GM12878 (cell line): ENCODE measurements around the gene ZNF710. TPM values are rescaled to one million over a fixed set of nuclear protein-coding genes. Genes with fewer than 3 reads are reported as not detected.

Source experiments
- ATAC-seq: fragments of 200-7000 bp; cut with Tn5 transposase; 3 replicates; pipeline ENCODE4 v1.9.1; 2020; ENCODE audit warnings: mild to moderate bottlenecking, moderate library complexity
- BruUV-seq: library from RNA; stranded (reverse); fragments of 400-500 nt; replicated peaks from 2 replicates; lab custom pipeline; 2021; lab: Mats Ljungman, UMichigan
- CTCF ChIA-PET: fragments of 300-600 bp; sonication (Branson Sonifier 250); formaldehyde crosslinking; extraction: SDS; loops from one replicate; lab custom pipeline; 2021; ENCODE audit warnings: inconsistent platforms; lab: Yijun Ruan, JAX
- POLR2A ChIA-PET: fragments of 350-600 bp; formaldehyde crosslinking; extraction: SDS; loops from one replicate; lab custom pipeline; 2021; ENCODE audit warnings: inconsistent platforms; lab: Charles Lee
- RAD21 ChIA-PET: fragments of 300-600 bp; sonication (Branson Sonifier 250); formaldehyde crosslinking; loops from one replicate; lab custom pipeline; 2023; ENCODE audit warnings: antibody characterized with exemption; ENCODE audit not compliant: unreplicated experiment; lab: Charles Lee
- SMC1A ChIA-PET: fragments of 300-600 bp; sonication (Branson Sonifier 250); formaldehyde crosslinking; loops from one replicate; lab custom pipeline; 2023; ENCODE audit not compliant: unreplicated experiment, uncharacterized antibody; lab: Charles Lee
- DNase-seq: peaks from one replicate; pipeline ENCODE4 v3.0.0-alpha.2; 2011; ENCODE audit warnings: low read depth, low spot score
- FAIRE-seq: peaks from 3 replicates; lab custom pipeline; 2011; peaks lifted over from hg19 to GRCh38; lab: Jason Lieb, UNC
- H2AFZ ChIP-seq: 2 replicates; pipeline ENCODE4 v1.6.0; 2011; ENCODE audit warnings: low read depth, low read length, control low read depth; ENCODE audit not compliant: control insufficient read depth
- H3K27ac ChIP-seq: 2 replicates; pipeline ENCODE4 v1.5.1; 2011; ENCODE audit warnings: control low read depth; ENCODE audit not compliant: control insufficient read depth, insufficient read depth
- H3K27me3 ChIP-seq, 2 experiments: replicated peaks in 1 of 2; 2 replicates each; pipeline versions ENCODE4 v1.6.0 to v1.6.1; 2011; ENCODE audit warnings: low read length in 1 of 2; ENCODE audit not compliant: control insufficient read depth in 2 of 2, insufficient read depth in 2 of 2
- H3K36me3 ChIP-seq, 2 experiments: 2 replicates each; pipeline ENCODE4 v1.5.1; 2011; ENCODE audit warnings: low read length in 1 of 2; ENCODE audit not compliant: control insufficient read depth in 2 of 2, insufficient read depth in 2 of 2
- H3K4me1 ChIP-seq: 2 replicates; pipeline ENCODE4 v1.6.1; 2011; ENCODE audit warnings: mild to moderate bottlenecking, low read length, moderate library complexity, mixed read lengths; ENCODE audit not compliant: control insufficient read depth, insufficient read depth
- H3K4me2 ChIP-seq: 2 replicates; pipeline ENCODE4 v1.6.0; 2011; ENCODE audit warnings: control low read depth; ENCODE audit not compliant: control insufficient read depth, insufficient read depth
- H3K4me3 ChIP-seq: fragments of 200-600 bp; sonication (generic); 2 replicates; pipeline ENCODE4 v1.5.1; 2016
- H3K79me2 ChIP-seq: 2 replicates; pipeline ENCODE4 v1.6.0; 2011; ENCODE audit warnings: low read length; ENCODE audit not compliant: control insufficient read depth, insufficient read depth
- H3K9ac ChIP-seq: 2 replicates; pipeline ENCODE4 v1.8.0; 2011; ENCODE audit warnings: low read length, control low read depth, mixed read lengths; ENCODE audit not compliant: control insufficient read depth, insufficient read depth
- H3K9me3 ChIP-seq: replicated peaks from 3 replicates; pipeline ENCODE4 v1.5.1; 2011; ENCODE audit warnings: mild to moderate bottlenecking, low read length; ENCODE audit not compliant: control insufficient read depth, insufficient read depth
- H4K20me1 ChIP-seq: 2 replicates; pipeline ENCODE4 v1.6.0; 2011; ENCODE audit not compliant: control insufficient read depth, insufficient read depth
- BACH1 ChIP-seq: fragments of 450-650 bp; IDR thresholded peaks from 2 replicates; pipeline ENCODE4 v1.6.1; 2017; ENCODE audit warnings: mild to moderate bottlenecking, borderline replicate concordance
- CREB1 ChIP-seq: IDR thresholded peaks from 2 replicates; pipeline ENCODE4 v1.6.1; 2012; ENCODE audit warnings: low read depth, mild to moderate bottlenecking, inconsistent platforms
- JUND ChIP-seq: IDR thresholded peaks from 2 replicates; pipeline ENCODE4 v1.6.1; 2012; ENCODE audit warnings: low read depth, mild to moderate bottlenecking, low read length, improper control_type of control experiment, moderate library complexity
- MTA3 ChIP-seq: IDR thresholded peaks from 2 replicates; pipeline ENCODE4 v1.6.1; 2012; ENCODE audit warnings: low read length, inconsistent platforms, borderline replicate concordance
- WGBS: methylation state at CpG from one replicate; pipeline ENCODE4 v1.1.6; 2016; ENCODE audit warnings: low lambda C conversion rate; ENCODE audit not compliant: insufficient replicate concordance, insufficient coverage; ENCODE audit errors: missing lambda C conversion rate; 5-methylcytosine and 5-hydroxymethylcytosine counted together
- in situ Hi-C: fragments of 300-500 bp; cut with MboI; formaldehyde crosslinking; loops from 9 replicates; pipeline ENCODE4 v1.14.3; 2018; ENCODE audit warnings: mixed read lengths
- intact Hi-C: fragments of 100-400 bp; cut with micrococcal nuclease; formaldehyde crosslinking; loops from one replicate; pipeline ENCODE4 v1.14.2; 2022; ENCODE audit not compliant: unreplicated experiment
- polyA plus RNA-seq, 11 experiments: library from polyadenylated mRNA; depleted of rRNA in 4 of 11; unstranded in 6 of 11; stranded (reverse) in 5 of 11; fragments of >200 nt; fragmentation: Nextera tagmentation in 4 of 11; fragmentation: Illumina TruSeq in 1 of 11; extraction: Ambion mirVana in 4 of 11; extraction: Trizol in 1 of 11; gene quantifications; 1 replicate in 1 of 11; 2 replicates in 10 of 11; pipeline versions ENCODE4 v1.2.1 to v1.2.3, GENCODE V29; 2011 to 2016; ENCODE audit warnings: inconsistent platforms in 2 of 11, missing spikeins in 2 of 11, low read depth in 1 of 11
- total RNA-seq, 4 experiments: library from RNA; depleted of rRNA in 3 of 4; stranded (reverse); fragments of >200 nt in 3 of 4; fragmentation: Illumina TruSeq in 1 of 4; extraction: Trizol in 1 of 4; gene quantifications; 2 replicates each; pipeline versions ENCODE4 v1.2.1 to v1.2.3, GENCODE V29; 2013 to 2021

The ZNF710 gene
- total and polyA plus RNA-seq, 10 of the 15 experiments (the other 5 are each of a cell fraction or from before 2014, with no cell fraction given): 1.4 to 43.5 (median 9.8) TPM

GRCh38 chr15:90000186-90001001 is 730 bp upstream of the ZNF710 start:
- CTCF ChIA-PET: interaction anchor here (0.8 to 2.0 kb wide), 2 partner anchors 71 to 102 kb away, joined by 6 read pairs; no protein-coding TSS in a partner anchor
- 68% methylated on average over 48 of the region's 63 CpGs for WGBS
- no peak for DNase-seq
- Histone ChIP-seq H3K79me2 (peaks cover 35% of the 10 kb centered on the region), H4K20me1 (no peaks in the 10 kb centered on the region), H3K27me3 (no peaks in the 10 kb centered on the region; a peak in 1 of 4 replicates), H3K27ac (peak overlapping the region; percentile 68), H2AFZ (peak overlapping the region; percentile 74; the same call in 1 of the 2 replicates), H3K4me2 (peak overlapping the region; percentile 81), H3K9me3 (no peaks in the 10 kb centered on the region), H3K4me1 (peaks cover 17% of the 10 kb centered on the region), H3K36me3 (peaks cover 0 to 5% of the 10 kb centered on the region in 2 experiments; a peak in 1 of 4 replicates), H3K9ac (peak overlapping the region; percentile 81), H3K4me3 (peak overlapping the region; percentile 68)
- no peak for TF ChIP-seq CREB1
- no peak for TF ChIP-seq MTA3
- TF ChIP-seq JUND: no peak
- no peak for TF ChIP-seq BACH1
- TSS peak; percentile 89 for BruUV-seq
- RAD21 ChIA-PET: interaction anchor here (1.0 to 1.3 kb wide), 2 partner anchors 73 to 85 kb away, joined by 3 read pairs; no protein-coding TSS in a partner anchor
- POLR2A ChIA-PET: interaction anchor here (0.9 kb wide), 1 partner anchor 98 kb away, joined by 5 read pairs; no protein-coding TSS in a partner anchor
- intact Hi-C loops: loop anchor here (5.0 kb wide), 1 partner anchor 97 kb away; no protein-coding TSS in a partner anchor
- SMC1A ChIA-PET: interaction anchor here (0.9 to 20.0 kb wide), 2 partner anchors 30 to 70 kb away, joined by 3 to 224 read pairs; no protein-coding TSS in a partner anchor
- in situ Hi-C loops: no loop called here
- no peak for FAIRE-seq
- ATAC-seq: peak; percentile 1; the same call in 1 of the 3 replicates
